Hematopoietic multipotent progenitor cell treated with erythropoietin and hydrocortisone succinate and interleukin-3 and kit ligand, for 15 days (in vitro differentiated cells): ENCODE measurements around the gene HCAR2.
"Not testable (repeated sequence)": the region's sequence is repeated elsewhere in the genome, so short reads cannot be mapped to it uniquely, and the experiment has no call there.

Experiments
- DNase-seq: peaks from one replicate; pipeline ENCODE4 v3.0.0-alpha.2; 2015; ENCODE audit warnings: low spot score

The HCAR2 gene

DNA sequence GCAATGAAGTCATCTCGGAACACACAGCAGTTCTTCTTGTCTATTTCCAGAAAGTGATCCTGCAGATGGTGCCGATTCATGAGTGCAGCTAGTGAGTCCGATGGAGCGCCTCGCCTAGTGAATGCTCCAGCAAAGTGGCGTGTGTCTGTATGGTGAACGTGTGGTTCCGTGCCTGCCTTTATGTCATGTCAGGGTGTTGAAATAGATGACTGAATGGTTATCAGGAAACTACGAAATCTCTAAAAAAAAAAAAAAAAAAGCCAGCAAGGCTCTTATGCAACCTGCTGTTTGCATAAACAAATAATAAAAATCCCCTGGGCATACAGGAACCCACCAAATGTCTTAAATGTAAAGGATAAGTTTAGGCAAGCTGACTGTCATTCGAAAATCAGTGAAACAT lies 13.5 kb upstream of the HCAR2 start, which contains the start of gene HCAR3:
HCAR3 (minus strand) TSS at position 154 of the 400 bp plus-strand sequence; CDS start at position 80, 74 bp downstream.
- not testable (repeated sequence) for DNase-seq

DNA sequence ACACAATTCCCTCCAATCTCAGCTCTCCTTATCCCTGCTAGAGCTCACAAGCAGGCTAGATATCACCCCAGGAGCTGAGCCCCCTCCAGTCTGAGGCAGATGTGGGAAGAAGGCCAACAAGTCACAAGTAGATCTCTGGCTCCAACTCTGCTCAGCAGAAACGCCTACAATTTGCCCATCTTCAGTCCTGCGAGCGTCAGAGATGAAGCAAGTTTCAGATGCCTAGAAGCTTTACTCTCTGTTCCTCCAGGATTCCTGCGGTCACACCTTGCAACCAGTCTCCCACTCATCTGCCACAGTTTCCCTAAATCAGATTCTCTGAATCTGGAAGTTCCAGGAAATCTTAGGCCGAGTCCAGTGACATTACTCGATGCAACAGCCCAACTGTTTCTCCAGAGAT lies 12.1 kb upstream of the HCAR2 start:
- DNase-seq = not testable (repeated sequence)

DNA sequence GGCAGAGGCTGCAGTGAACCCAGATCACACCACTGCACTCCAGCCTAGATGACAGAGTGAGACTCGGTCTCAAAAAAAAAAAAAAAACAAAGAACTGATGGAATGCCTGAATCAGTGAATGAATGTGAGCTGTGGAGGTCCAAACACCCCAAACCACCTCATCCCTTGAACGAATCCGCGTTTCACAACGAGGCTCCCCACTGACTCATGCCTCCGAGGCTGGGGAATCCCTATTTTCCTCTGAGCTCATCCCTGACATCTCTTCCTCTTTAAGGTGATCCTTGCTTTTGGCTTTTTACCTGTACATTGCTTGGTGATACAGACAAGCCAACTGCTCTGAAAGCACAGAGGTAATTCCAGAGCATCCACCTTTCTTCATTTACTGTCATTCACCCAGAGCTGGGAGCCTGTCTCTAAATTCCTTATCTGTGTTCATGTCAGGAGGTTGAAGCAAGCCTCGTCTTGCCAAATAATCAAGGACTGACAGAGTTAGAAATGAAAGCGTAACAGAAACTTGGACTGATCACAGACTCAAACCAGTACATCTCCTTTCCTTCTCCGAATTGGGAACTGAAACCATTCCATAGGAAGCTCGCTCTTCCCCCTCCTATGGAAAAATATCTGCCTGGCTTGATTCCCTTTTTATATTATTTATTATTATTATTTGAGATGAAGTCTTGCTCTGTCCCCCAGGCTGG lies 10.5 kb upstream of the HCAR2 start:
- not testable (repeated sequence) for DNase-seq

DNA sequence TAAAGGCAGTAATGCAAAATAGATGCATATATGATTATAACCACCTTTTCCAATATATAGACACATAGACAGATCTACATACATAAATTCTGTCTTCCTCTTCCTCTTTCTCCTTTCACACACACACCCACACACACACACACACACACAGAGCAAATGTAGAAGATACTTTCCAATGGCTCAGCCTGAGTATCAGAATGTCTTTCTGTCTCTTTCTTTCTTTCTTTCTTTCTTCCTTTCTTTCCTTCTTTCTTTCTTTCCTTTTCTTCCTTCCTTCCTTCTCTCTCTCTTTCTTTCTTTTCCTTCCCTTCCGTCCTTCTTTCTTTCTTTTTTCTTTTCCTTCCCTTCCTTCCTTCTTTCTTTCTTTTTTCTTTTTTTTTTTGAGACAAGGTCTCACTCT lies 8.1 kb upstream of the HCAR2 start:
- DNase-seq = not testable (repeated sequence)

- not testable (repeated sequence) for DNase-seq
Measured at GRCh38 chr12:122710341-122710740, 7.2 kb upstream of the HCAR2 start.

GRCh38 chr12:122709287-122709686 lies 6.1 kb upstream of the HCAR2 start:
- DNase-seq = not testable (repeated sequence)

DNA sequence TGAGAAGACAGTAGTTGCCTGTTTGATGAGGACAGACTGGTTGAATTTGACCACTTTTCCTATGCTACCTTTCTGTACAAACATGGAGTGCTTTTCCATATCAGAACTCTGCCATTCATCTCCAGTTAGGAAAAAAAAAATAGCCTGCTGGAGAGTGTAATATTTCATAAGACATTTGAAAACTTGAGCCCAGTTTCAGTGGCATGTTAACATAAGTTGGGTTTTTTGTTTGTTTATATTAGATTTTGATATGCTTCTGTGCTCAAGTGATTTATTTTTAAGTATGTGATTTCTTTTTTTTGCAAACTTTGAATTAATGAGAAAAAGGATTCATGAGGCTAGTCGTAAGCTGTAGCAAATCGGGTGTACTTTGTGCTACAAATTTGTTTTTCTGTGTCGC lies 684 bp upstream of the HCAR2 start:
- not testable (repeated sequence) for DNase-seq

GRCh38 chr12:122701481-122701880 lies 1.7 kb downstream of the HCAR2 start:
- DNase-seq = not testable (repeated sequence)

GRCh38 chr12:122700038-122700710 lies 3.0 kb downstream of the HCAR2 start:
- not testable (repeated sequence) for DNase-seq

DNA sequence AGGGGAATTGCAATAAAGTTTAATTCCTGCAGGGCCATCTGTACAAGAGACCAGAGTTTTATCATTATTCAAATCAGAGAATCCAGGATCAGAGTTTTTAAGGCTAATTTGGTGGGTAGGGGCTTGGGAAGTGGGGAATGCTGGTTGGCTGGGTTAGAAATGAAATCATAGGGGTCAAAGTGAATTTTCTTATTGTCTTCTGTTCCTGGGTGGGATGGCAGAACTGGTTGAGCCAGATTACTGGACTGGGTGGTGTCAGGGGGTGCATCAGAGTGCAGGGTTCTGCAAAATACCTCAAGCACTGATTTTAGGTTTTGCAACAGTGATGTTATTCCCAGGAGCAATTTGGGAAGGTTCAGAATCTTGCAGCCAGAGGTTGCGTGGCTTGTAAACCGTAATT lies 6.2 kb downstream of the HCAR2 start:
- not testable (repeated sequence) for DNase-seq

DNA sequence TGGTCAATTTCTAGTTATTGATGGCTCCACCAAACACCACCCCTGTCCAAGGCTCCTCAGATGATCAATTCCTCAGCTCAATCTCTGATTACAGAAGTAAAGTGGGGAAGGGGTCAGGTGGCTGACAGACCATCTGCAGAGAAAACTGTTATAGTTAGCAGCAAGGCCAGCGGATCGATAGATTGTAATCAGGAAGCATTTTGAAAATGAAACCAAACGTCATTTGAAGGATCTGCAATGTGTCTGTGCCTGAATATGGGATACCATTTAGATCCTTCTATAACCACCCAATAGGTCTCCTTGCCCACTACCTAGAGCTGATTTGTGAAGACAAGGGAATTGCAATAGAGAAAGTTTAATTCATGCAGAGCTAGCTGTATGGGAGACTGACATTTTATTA lies 11.6 kb downstream of the HCAR2 start:
- no peak for DNase-seq

DNA sequence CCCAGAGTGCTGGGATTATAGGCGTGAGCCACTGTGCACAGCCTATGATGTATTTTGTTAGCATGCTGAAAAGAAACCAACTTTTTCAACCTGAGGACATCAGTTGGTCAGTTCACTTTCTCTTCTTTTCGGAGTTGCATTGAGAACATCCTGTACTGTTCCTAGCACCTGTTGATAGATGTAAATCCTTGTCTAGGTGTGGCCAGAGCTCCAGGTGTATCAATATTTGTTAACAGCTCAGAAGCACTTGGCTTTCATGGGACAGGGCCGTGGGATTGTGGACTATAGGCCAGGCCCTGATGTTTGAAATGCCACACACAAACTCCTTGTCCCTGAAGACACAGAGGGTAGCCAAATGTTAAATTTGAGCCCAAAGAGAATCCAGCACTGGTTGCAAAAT lies 14.9 kb downstream of the HCAR2 start:
- DNase-seq = no peak

- no peak for DNase-seq
Measured at GRCh38 chr12:122687086-122687485, 16.1 kb downstream of the HCAR2 start.

DNA sequence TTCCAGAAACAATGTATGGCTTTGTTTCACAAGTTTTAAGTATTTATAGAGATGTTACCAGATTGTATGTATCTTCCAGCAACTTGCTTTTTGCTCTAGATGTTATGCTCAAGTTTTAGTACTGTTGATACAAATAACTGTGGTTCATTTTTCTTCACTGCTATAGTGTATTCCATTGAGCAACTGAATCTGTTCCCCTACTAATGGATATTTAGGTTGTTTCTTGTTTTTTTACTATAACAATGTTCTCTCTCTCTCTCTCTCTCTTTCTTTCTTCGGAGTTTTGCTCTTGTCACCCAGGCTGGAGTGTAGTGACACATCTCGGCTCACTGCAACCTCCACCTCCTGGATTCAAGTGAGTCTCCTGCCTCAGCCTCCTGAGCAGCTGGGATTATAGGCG lies 16.6 kb downstream of the HCAR2 start:
- no peak for DNase-seq

DNA sequence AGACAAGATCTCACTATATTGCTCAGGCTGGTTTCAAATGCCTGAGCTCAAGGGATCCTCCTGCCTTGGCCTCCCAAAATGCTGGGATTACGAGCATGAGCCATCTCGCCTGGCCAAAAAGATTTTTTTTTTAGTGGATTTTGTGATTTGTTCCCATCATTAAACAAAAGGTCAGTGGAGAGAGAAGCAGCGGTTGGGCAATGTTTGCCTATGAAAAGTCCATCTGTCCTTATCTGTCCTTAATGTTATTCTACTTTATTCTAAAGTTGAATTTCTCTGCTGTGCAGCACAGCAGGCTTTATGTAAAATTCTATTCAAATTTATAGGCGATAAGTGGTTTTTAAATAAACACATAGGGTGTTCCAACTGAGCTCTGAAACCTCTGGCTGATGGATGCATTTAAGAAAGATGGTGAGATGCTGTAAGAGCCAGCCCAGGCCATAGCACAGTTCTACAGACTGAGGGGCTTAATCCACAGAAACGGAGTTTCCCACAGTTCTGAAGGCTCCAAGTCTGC lies 18.8 kb downstream of the HCAR2 start:
- no peak for DNase-seq

DNA sequence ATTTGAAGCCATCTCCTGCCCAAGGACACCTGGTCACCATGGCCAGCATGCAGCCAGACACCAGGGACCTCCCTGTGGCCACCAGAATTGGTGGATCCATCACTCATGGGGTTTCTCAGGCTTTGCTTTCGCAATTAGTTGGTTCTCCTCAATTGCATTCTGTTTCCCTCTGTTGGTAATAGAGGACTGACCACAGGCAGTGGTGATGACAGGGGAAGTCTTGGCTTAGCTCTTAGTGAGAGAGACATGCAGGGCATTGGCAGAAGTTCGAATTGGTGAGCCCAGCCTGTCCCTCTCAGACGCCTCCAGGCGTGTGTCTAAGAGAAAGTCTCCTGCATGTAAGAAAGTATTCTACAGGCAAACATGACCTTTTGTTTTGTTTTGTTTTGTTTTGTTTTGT lies 21.3 kb downstream of the HCAR2 start:
- DNase-seq = no peak

GRCh38 chr12:122680989-122681388 lies 22.2 kb downstream of the HCAR2 start:
- not testable (repeated sequence) for DNase-seq

DNA sequence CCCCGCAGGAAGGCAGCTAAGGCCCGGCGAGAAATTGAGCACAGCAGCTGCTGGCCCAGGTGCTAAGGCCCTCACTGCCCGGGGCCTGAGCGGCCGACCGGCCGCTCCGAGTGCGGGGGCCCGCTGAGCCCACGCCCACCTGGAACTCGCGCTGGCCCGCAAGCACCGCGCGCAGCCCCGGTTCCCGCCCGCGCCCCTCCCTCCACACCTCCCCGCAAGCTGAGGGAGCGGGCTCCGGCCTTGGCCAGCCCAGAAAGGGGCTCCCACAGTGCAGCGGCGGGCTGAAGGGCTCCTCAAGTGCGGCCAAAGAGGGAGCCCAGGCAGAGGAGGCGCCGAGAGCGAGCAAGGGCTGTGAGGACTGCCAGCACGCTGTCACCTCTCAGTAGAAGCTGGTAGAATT lies 26.4 kb downstream of the HCAR2 start:
- not testable (repeated sequence) for DNase-seq

DNA sequence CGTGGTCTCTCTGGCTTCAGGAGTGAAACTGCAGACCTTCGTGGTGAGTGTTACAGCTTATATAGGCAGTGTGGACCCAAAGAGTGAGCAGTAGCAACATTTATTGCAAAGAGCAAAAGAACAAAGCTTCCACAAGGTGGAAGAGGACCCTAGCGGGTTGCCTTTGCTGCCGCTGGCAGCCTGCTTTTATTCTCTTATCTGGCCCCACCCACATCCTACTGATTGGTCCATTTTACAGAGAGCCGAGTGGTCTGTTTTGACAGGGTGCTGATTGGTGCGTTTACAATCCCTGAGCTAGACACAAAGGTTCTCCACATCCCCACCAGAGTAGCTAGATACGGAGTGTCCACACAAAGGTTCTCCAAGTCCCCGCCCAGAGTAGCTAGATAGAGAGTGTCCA lies 27.1 kb downstream of the HCAR2 start:
- DNase-seq = not testable (repeated sequence)

DNA sequence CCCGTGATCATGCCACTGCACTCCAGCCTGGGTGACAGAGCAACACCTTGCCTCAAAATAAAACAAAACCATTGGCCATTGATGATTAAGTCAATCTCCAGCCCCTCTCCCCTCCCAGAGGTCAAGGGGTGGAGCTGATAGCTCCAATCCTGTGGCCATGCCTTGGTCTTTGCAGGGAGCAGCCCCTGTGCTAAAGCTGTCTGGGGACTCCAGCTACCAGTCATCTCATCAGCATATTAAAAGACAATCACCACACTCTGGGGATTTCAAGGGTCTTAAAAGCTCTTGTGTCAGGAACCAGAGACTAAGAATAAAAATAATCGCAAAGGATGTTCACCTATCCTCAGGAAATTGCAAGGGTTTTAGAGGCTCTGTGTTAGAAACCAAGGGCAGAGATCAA lies 30.6 kb downstream of the HCAR2 start:
- no peak for DNase-seq

GRCh38 chr12:122669397-122670070 lies 33.6 kb downstream of the HCAR2 start:
- no peak for DNase-seq

- no peak for DNase-seq
Measured at GRCh38 chr12:122668268-122668667, 34.9 kb downstream of the HCAR2 start.

DNA sequence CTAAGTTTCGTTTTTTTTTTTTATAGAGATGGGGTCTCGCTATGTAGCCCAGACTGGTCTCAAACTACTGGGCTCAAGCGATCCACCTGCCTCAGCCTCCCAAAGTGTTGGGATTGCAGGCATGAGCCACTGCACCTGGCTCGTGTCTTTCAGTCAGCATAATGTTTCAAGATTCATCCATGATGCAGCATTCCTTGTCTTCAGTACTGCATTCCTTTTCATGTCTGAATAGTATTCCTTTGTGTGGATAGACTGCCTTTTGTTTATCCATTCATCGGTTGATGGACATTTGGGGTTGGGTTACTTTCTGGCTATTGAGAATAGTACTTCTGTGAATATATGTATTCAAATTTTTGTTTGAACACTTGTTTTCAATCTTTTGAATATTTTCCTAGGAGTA lies 37.4 kb downstream of the HCAR2 start:
- DNase-seq = no peak
